ENCODE measurements around the gene AHNAK.
A peak's percentile ranks its signal among the peaks of the same experiment; 100 is the strongest.
"Not testable (repeated sequence)": the region's sequence is repeated elsewhere in the genome, so short reads cannot be mapped to it uniquely, and the experiment has no call there.

Gene AHNAK

GRCh38 chr11:62554387-62555167, 8.0 kb upstream of the AHNAK start:
- no peak for TF ChIP-seq CTCF (IDR thresholded peaks at IDR 0.05; ENCODE audit: extremely low read depth, insufficient read depth, missing control alignments)
- no peak for DNase-seq (ENCODE audit: low spot score)
- in situ Hi-C loops (cut with MboI; ENCODE audit: low pct_unique_long_range_greater_than_20kb, low sequenced_read_pairs, unreplicated experiment) = no loop called here

- in situ Hi-C loops (cut with MboI; ENCODE audit: low pct_unique_long_range_greater_than_20kb, low sequenced_read_pairs, unreplicated experiment) = no loop called here
- no peak for DNase-seq (ENCODE audit: low spot score)
These were observed 7.3 kb upstream of the AHNAK start for GRCh38 chr11:62553839-62554361.

GRCh38 chr11:62553080-62553838, 6.7 kb upstream of the AHNAK start:
- no peak for TF ChIP-seq CTCF (IDR thresholded peaks at IDR 0.05; ENCODE audit: extremely low read depth, insufficient read depth, missing control alignments)
- DNase-seq (ENCODE audit: low spot score) = no peak
- in situ Hi-C loops (cut with MboI; ENCODE audit: low pct_unique_long_range_greater_than_20kb, low sequenced_read_pairs, unreplicated experiment) = no loop called here

More at GRCh38 chr11:62553839-62554361, 7.3 kb upstream of the AHNAK start:
- TF ChIP-seq CTCF (IDR thresholded peaks at IDR 0.05; ENCODE audit: extremely low read depth, insufficient read depth, missing control alignments) = no peak

- DNase-seq (ENCODE audit: low spot score) = no peak
- no peak for TF ChIP-seq CTCF (IDR thresholded peaks at IDR 0.05; ENCODE audit: extremely low read depth, insufficient read depth, missing control alignments)
- in situ Hi-C loops (cut with MboI; ENCODE audit: low pct_unique_long_range_greater_than_20kb, low sequenced_read_pairs, unreplicated experiment) = no loop called here
These were observed 6.0 kb upstream of the AHNAK start for GRCh38 chr11:62552485-62553079.

GRCh38 chr11:62550478-62550877, 3.9 kb upstream of the AHNAK start:
- in situ Hi-C loops (cut with MboI; ENCODE audit: low pct_unique_long_range_greater_than_20kb, low sequenced_read_pairs, unreplicated experiment); DNase-seq (ENCODE audit: low spot score): not testable (repeated sequence)

GRCh38 chr11:62548545-62549335, 2.1 kb upstream of the AHNAK start:
- peak; percentile 12 for DNase-seq (ENCODE audit: low spot score)
- TF ChIP-seq CTCF (IDR thresholded peaks at IDR 0.05; ENCODE audit: extremely low read depth, insufficient read depth, missing control alignments) = no peak
- in situ Hi-C loops (cut with MboI; ENCODE audit: low pct_unique_long_range_greater_than_20kb, low sequenced_read_pairs, unreplicated experiment) = no loop called here

All from GM13977 (cell line).